ENCODE results near the gene KNDC1. TPM values are rescaled to one million over a fixed set of nuclear protein-coding genes. Genes with fewer than 3 reads are reported as not detected.
A peak's percentile ranks its signal among the peaks of the same experiment; 100 is the strongest.

The KNDC1 gene
- total and polyA plus RNA-seq, 2 experiments from 2014 or later, result 1.8 to 16.0 TPM

GRCh38 chr10:133261726-133262325, 101.8 kb downstream of the KNDC1 start:
- no peaks in the 10 kb centered on the region for H4K20me1 ChIP-seq (replicated peaks; ENCODE audit: insufficient read depth)
- DNase-seq (ENCODE audit: low spot score) (peak; percentile 73), ATAC-seq (peak; percentile 19)
- H3K4me3 Mint-ChIP-seq, result peak overlapping the region; percentile 72
- no peaks in the 10 kb centered on the region for H3K9me2 ChIP-seq (ENCODE audit: insufficient read depth)
- peaks cover 24% of the 10 kb centered on the region for H3K27me3 Mint-ChIP-seq (ENCODE audit: insufficient read depth, low read depth, poor library complexity)
- H2AFZ ChIP-seq, result 0 out of 2 replicates have a peak overlapping the region, but pooled peaks have one; percentile 72
- H3K27ac ChIP-seq (ENCODE audit: low read depth), result no peak overlapping the region
- no peak overlapping the region for H3K27ac Mint-ChIP-seq
- H3K27me3 ChIP-seq (ENCODE audit: insufficient read depth), result peaks cover 8% of the 10 kb centered on the region
- no peaks in the 10 kb centered on the region for H3K79me2 ChIP-seq (replicated peaks; ENCODE audit: insufficient read depth)
- TF ChIP-seq ETS1 (IDR thresholded peaks at IDR 0.05), result no peak
- peak; percentile 70 for TF ChIP-seq POLR2AphosphoS5 (IDR thresholded peaks at IDR 0.05; ENCODE audit: low read depth)
- no peaks in the 10 kb centered on the region for H3F3A ChIP-seq (replicated peaks; ENCODE audit: low read depth)
- peaks cover 11% of the 10 kb centered on the region for H3K4me1 Mint-ChIP-seq
- peaks cover 3% of the 10 kb centered on the region; the same call in 1 of the 3 replicates for H3K36me3 Mint-ChIP-seq (ENCODE audit: low read depth)
- no peaks in the 10 kb centered on the region for H3K36me3 ChIP-seq (ENCODE audit: insufficient read depth)
- H3K9me3 Mint-ChIP-seq, result no peaks in the 10 kb centered on the region
- H3K4me3 ChIP-seq, result peak overlapping the region; percentile 69
- H3K4me2 ChIP-seq, result peak overlapping the region; percentile 84
- H3K4me1 ChIP-seq (ENCODE audit: insufficient read depth), result peaks cover 12% of the 10 kb centered on the region

GRCh38 chr10:133262696-133263095, 102.7 kb downstream of the KNDC1 start:
- Mint-ChIP-seq H3K27me3 (ENCODE audit: insufficient read depth, low read depth, poor library complexity) (peaks cover 18% of the 10 kb centered on the region), H3K4me3 (peak overlapping the region; percentile 72; the same call in 2 of the 3 replicates), H3K9me3 (no peaks in the 10 kb centered on the region), H3K27ac (no peak overlapping the region), H3K4me1 (peaks cover 3% of the 10 kb centered on the region), H3K36me3 (ENCODE audit: low read depth) (peaks cover 3% of the 10 kb centered on the region; the same call in 1 of the 3 replicates)
- no peak overlapping the region for H2AFZ ChIP-seq
- peaks cover 8% of the 10 kb centered on the region for H3K4me1 ChIP-seq (ENCODE audit: insufficient read depth)
- no peak overlapping the region for H3K27ac ChIP-seq (ENCODE audit: low read depth)
- no peaks in the 10 kb centered on the region for H3F3A ChIP-seq (replicated peaks; ENCODE audit: low read depth)
- H3K9me2 ChIP-seq (ENCODE audit: insufficient read depth), result no peaks in the 10 kb centered on the region
- no peak for TF ChIP-seq CTCF (conservative IDR thresholded peaks at IDR 0.05; ENCODE audit: low read depth in 2 of 2)
- H3K4me3 ChIP-seq, result peak overlapping the region; percentile 50; the same call in 1 of the 2 replicates
- no peaks in the 10 kb centered on the region for H3K36me3 ChIP-seq (ENCODE audit: insufficient read depth)
- DNase-seq (ENCODE audit: low spot score), result no peak
- peaks cover 8% of the 10 kb centered on the region for H3K27me3 ChIP-seq (ENCODE audit: insufficient read depth)
- no peaks in the 10 kb centered on the region for H4K20me1 ChIP-seq (replicated peaks; ENCODE audit: insufficient read depth)
- peak overlapping the region; percentile 78; the same call in 1 of the 2 replicates for H3K4me2 ChIP-seq
- peak; percentile 4; the same call in 2 of the 3 replicates for ATAC-seq
- H3K79me2 ChIP-seq (replicated peaks; ENCODE audit: insufficient read depth), result no peaks in the 10 kb centered on the region

- Mint-ChIP-seq H3K4me3 (no peak overlapping the region), H3K27ac (no peak overlapping the region), H3K27me3 (ENCODE audit: insufficient read depth, low read depth, poor library complexity) (peaks cover 18% of the 10 kb centered on the region), H3K4me1 (peaks cover 3% of the 10 kb centered on the region), H3K36me3 (ENCODE audit: low read depth) (peaks cover 3% of the 10 kb centered on the region; the same call in 1 of the 3 replicates), H3K9me3 (no peaks in the 10 kb centered on the region)
- DNase-seq (ENCODE audit: low spot score) (no peak), ATAC-seq (no peak)
- no peaks in the 10 kb centered on the region for H3K36me3 ChIP-seq (ENCODE audit: insufficient read depth)
- peaks cover 8% of the 10 kb centered on the region for H3K27me3 ChIP-seq (ENCODE audit: insufficient read depth)
- H3K4me1 ChIP-seq (ENCODE audit: insufficient read depth), result peaks cover 8% of the 10 kb centered on the region
- no peaks in the 10 kb centered on the region for H4K20me1 ChIP-seq (replicated peaks; ENCODE audit: insufficient read depth)
- no peak overlapping the region for H3K4me2 ChIP-seq
- H3F3A ChIP-seq (replicated peaks; ENCODE audit: low read depth), result no peaks in the 10 kb centered on the region
- no peak overlapping the region for H2AFZ ChIP-seq
- no peak overlapping the region for H3K27ac ChIP-seq (ENCODE audit: low read depth)
- H3K79me2 ChIP-seq (replicated peaks; ENCODE audit: insufficient read depth), result no peaks in the 10 kb centered on the region
- H3K4me3 ChIP-seq, result no peak overlapping the region
- H3K9me2 ChIP-seq (ENCODE audit: insufficient read depth), result no peaks in the 10 kb centered on the region
- no peak for TF ChIP-seq JUNB (IDR thresholded peaks at IDR 0.05; ENCODE audit: unreplicated experiment)
- TF ChIP-seq CTCF (conservative IDR thresholded peaks at IDR 0.05; ENCODE audit: low read depth in 2 of 2), result no peak
- TF ChIP-seq ZNF114 (CRISPR knock-in tag; IDR thresholded peaks at IDR 0.05), result no peak
- TF ChIP-seq CREB1 (CRISPR knock-in tag; IDR thresholded peaks at IDR 0.05; ENCODE audit: low read depth), result no peak
- no peak for TF ChIP-seq EZH2 (IDR thresholded peaks at IDR 0.05; ENCODE audit: low read depth, unreplicated experiment)
- no peak for TF ChIP-seq ZNF331 (CRISPR knock-in tag; IDR thresholded peaks at IDR 0.05; ENCODE audit: low read depth)
- TF ChIP-seq STAT1 (IDR thresholded peaks at IDR 0.05; ENCODE audit: unreplicated experiment), result no peak
- no peak for TF ChIP-seq POLR2AphosphoS5 (IDR thresholded peaks at IDR 0.05; ENCODE audit: low read depth)
- no peak for TF ChIP-seq EZH2phosphoT487 (IDR thresholded peaks at IDR 0.05; ENCODE audit: unreplicated experiment)
- TF ChIP-seq ETS1 (IDR thresholded peaks at IDR 0.05), result no peak
These were observed 103.7 kb downstream of the KNDC1 start for GRCh38 chr10:133263674-133264073.

All from GM23338 (cell line).